Measurements from ENCODE around the gene NKTR.

DNA sequence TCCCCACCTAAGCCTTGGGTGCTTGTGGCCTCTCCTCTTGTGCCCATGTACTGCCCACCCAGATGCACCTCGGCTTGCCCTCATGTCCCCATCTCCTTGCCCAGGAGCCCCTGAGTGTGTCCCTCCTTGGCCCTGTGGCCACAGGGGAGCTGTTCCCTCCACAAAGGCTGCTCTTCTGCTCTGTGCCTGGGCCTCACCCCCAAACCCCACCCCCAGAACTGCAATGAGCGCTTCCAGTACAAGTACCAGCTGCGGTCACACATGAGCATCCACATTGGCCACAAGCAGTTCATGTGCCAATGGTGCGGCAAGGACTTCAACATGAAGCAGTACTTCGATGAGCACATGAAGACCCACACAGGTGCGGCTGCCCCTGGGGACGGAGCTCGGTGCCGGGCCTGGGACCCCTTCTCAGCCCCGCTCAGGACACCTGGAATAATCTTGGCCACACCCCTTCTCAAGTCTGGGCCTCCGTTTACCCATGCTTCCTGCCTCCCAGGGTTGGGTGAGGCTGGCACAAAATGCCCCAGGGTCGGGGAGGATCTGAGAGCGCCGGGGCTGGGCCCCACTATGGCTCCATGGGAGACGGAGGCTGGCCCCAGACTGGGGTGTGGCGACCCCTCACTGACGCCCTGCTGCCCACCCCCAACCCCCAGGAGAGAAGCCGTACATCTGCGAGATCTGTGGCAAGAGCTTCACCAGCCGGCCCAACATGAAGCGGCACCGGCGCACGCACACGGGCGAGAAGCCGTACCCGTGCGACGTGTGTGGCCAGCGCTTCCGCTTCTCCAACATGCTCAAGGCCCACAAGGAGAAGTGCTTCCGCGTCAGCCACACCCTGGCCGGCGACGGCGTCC, 63.3 kb downstream of the NKTR start:
- TF ChIP-seq CTCF (IDR thresholded peaks at IDR 0.05) (no peak), POLR2A (IDR thresholded peaks at IDR 0.05) (no peak)
